GM21737 (cell line): ENCODE data around the gene CR2.
A peak's percentile ranks its signal among the peaks of the same experiment; 100 is the strongest.
"Not testable (repeated sequence)": the region's sequence is repeated elsewhere in the genome, so short reads cannot be mapped to it uniquely, and the experiment has no call there.

Source experiments
- ATAC-seq: cut with Tn5 transposase; IDR thresholded peaks from one replicate; pipeline ENCODE4 v1.9.1; 2021; ENCODE audit warnings: mild to moderate bottlenecking, moderate library complexity; ENCODE audit not compliant: unreplicated experiment

CR2 gene

DNA sequence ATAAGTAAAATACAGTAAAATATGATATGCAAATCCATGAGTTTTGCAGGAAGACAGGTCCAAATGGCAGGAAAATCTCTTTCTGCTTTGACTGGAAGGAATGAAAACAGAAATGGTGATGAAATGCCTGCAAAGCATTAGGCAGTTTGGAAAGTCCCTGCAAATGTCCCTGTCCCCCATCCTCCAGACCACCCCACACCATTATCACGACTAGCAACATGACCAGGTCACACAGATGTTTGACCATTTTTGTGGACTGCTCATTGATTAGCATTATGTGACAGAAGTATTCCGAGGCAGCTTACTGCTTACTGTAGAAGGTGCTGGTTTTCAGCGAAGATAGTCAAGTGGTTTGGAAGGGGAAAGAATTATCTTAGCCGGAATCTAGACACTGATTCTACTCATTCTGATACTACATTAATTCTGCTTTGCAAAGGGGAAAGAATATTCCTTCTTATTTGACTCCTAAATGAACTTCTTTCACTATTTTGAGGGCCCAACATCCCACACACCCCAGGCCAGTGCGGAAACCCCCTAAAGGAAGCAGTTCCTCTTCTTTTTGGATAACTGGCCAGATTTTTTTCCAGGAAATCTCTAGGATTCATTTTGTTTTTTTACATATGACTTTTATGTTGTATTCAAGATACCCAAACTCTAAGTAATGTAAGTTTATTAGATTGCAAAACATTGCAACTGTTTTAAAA, 9.5 kb upstream of the CR2 start:
- no peak for ATAC-seq

DNA sequence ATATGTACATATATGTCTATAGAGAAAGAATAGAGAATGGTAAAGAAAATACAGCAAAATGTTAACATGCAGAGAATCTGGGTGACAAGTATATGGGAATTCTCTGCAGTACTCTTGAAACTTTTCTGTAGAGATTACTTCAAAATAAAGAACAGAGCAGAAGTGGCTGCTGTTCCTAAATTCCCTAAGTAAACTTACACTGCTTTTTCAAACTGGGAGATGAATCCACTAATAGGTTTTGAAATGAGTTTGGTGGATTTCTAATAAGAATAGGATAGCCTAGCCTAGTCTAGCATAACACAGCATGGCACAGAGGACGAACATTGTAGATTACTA, 450 bp upstream of the CR2 start:
- ATAC-seq = no peak

DNA sequence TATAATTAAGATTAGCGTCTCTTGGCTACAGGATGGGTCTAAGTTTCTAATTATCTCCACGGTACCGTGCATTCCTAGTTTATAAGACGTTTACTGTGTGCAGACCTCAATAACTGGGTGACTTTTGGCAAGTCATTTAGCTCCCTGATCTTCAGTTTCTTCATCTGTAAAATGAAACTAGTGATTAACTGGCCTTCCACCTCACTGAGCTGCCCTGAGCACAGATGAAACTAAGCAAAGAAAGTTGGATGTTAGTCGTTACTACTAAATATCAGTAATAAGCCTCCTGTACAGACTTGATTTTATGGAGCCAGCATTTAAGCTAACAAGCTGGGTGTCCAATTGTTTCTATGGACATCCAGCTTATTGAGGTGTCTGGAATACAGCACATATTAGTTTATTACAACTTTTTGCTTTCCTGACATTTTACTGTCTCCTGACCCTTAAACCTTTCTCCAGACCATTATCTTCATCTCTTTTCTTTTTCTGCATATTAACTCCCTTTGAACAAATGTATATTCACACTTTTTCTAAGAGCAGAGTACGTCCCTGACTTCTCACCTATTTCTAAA, 1.1 kb downstream of the CR2 start:
- ATAC-seq = no peak

DNA sequence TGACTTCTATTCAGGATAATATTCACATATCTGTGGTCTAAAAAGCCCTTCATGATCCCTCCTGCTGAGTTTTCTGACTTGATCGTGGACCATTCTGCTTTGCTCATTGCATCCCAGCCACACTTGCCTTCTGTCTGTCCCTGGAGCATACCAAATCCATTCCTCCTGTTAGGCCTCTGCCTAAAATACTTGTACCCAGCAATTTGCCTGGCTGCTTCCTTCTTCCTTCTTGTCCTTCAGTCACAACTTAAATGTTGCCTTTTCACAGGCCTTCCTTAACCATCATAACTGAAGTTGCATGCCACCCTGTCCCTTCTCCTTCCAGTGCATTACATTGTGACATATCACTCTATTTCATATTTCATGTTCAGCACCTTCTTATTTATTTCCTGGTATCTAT, 4.3 kb downstream of the CR2 start:
- ATAC-seq = no peak

DNA sequence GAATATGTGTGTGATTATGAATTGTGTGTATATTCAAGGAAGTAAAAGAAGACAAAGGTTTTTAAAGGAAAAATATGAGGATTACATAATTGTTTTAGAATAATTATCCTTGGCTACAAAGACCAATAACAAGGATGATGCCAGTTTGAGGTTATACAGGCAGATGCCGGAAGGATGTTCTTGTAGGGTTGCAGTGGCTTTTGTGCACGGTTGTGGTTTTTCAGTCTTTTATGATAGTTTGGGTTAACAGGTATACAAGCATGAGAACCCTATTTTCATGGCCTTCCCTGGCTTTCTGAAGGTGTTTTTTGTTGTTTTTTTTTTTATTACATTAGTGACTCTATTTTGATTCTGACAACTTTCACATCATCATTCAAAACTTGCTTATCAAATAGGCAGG, 4.9 kb downstream of the CR2 start:
- no peak for ATAC-seq

DNA sequence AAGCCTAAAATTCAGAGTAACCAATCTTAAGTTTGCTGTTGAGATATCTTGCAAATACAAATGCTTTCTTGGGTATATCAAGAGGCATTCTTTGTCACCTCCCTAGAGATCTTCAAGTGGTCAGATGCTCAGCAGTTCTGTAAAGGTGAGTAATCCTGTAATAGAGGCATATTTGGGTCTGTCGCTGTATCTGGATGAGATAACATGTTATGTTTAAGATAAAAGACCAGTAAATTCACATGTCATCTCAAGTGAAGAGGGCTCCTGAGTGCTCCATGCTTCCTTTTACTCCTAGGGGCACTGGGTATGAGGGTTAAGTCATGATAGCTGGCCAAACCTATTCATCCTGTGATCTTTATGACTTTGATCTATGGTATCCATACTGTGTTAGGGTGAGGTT, 7.5 kb downstream of the CR2 start:
- ATAC-seq = no peak

DNA sequence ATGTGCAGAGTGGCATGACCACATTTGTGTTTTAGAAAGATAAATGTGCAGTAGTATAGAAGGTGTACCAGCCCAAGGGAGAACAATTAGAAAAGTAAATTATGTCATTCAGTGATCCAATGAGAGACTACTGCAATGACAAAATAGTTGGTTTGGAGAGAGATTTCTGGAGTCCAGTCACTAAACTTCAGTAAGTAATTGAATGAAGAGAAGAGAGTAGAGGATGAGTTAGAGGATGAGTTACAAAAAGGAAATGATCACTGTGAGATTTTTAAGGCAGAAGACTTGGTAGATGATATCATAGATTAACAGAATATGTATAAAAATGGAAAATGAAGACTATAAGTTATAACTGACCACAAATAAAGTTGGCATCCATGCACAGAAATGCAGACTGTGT, 8.4 kb downstream of the CR2 start:
- no peak for ATAC-seq

DNA sequence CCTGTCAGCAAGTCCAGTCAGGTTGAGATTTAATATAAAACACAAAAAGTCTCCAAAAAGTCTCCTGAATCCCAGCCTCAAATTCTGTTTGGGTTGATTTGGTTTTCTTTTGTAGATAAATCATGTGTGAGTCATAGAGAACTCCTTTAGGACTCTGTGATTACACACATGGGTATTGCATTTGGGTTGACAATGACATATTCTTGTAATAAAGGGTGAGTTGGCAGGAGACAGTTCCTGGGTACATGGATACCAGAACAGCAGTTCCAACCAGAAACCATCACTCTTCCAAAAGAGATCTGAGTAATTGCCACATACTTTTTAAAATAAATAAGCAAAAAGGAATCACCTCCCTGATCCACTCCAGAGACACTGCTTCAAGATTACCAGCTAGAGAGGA, 8.9 kb downstream of the CR2 start:
- no peak for ATAC-seq

DNA sequence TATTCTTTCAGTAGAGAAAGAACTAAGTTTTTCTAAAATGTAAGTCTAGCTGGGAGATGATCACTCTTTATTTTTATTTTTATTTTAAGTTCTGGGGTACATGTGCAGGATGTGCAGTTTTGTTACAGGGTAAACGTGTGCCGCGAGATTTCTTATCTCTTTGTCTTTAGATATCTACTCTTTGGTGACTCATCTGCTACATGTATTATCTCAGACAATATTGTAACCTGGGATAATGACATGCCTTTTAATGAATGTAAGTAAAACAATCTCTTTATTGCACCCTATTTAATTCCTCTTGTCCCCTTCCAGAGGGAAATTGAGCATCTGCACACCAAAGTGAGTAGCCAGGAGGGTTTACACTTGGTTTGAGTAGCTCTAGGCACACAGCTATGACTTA, 9.4 kb downstream of the CR2 start:
- no peak for ATAC-seq

DNA sequence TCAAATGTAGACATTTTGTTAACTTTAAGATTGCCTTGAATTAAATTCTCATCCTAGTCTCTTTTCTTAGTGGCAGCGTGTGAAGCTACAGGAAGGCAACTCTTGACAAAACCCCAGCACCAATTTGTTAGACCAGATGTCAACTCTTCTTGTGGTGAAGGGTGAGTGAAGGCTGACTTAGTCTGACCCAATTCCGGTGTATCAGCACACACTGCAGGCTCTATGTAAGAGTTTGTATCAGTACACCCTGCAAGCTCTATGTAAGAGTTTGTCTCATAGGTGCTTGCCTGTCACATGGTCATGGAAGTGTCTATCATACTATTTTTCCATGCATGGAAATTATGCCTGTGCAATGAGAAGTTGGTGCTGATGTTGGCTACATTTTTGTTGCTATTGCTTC, 16.8 kb downstream of the CR2 start:
- ATAC-seq = no peak

DNA sequence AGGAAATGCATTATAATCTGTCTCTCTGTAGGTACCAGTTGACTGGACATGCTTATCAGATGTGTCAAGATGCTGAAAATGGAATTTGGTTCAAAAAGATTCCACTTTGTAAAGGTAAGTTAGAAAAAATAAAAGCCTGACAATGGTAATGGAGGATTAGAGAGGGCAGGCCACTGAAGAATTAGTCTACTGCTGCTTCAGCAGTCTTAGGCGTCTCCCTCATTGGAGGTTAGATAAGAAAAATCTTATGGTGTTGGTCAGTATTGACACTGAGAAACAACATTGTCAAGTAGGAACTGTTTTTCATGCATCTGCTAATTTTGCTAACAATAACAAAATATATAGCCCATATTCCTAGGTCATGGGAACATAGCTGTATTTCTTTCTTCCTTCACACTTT, 20.1 kb downstream of the CR2 start:
- ATAC-seq = no peak

DNA sequence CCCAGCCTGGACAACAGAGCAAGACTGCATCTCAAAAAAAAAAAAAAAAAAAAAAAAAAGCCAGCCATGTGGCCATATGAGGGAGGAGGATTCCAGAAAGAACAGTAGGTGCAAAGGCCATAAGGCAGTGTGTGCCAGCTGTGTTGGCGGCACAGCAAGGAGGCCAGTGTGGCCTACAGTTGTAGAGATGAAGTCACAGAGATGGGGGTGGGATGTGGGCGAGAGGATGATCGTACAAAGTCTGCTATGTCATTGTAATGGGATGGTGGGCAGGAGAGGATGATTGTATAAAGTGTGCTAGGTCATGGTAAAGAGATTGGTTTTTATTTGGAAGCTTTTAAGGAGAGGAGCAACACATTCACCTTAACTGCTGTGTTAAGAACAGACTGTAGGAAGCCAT, 32.1 kb downstream of the CR2 start:
- no peak for ATAC-seq

DNA sequence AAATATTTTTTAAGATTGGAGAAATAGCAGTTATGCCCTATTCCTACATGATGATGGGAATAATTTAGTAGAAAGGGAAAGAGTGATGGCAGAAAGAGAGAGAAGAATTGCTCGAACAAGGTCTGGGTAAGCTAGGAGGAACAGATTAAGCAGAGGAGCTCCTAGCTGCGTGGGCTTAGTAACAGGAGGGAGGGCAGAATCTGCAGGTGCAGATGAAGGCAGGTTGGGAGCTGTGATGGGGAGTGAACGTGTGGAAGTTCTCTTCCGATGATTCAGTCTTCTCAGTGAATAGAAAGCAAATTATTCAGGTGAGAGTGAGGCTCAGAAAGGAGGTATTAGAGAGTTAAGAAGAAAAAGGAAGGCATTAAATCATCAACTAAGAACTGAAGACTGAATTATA, 33.5 kb downstream of the CR2 start:
- no peak for ATAC-seq

DNA sequence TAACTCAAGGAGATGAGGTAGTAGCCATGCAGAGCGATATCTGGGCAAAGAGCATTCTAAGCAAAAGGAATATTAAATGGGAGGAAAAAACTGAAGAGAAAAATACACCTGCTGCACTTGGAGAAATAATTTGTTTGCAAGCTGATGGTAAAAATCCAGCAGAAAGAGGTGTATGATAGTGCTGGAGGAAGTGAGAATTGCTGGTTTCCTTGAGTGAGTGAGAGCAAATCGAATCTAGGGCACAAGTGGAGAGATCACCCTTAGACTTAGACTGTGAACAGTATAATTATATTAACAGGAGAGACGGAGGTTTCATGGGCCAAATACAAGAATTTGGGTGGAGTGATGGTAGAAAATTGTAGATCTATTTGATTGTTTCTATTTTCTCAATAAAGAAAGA, 39.1 kb downstream of the CR2 start:
- ATAC-seq = no peak

DNA sequence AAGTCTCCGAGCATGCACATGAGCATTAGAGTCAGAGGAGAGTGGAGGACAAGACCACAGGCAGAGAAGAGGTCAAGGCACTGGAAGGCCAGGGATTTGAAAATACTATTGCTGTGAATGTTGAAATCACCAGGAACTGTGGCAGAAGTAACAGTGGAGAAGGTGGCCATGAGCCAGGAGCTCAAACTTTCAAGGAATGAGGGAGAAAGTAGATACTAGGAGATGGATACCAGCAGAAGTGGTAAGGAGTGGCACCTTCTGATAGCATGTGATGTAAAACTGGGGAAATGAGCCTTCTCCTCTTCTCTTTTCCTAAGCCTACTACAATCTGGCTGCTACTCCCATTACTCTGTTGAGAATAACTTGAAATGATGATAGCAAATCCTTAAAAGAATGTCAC, 40.0 kb downstream of the CR2 start:
- ATAC-seq = no peak

DNA sequence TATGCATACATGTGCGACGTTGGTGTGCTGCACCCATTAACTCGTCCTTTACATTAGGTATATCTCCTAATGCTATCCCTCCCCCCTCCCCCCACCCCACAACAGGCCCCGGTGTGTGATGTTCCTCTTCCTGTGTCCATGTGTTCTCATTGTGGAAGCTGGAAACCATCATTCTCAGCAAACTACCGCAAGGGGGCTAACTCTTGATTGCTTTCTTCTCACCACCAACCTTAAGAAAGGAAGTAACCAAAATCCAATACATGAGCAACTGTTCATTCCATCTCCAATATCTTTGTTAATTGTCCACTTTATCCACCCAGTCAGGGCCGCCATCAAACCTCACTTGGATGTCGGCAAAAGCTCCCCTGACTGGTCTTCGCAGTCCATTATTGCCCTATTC, 41.2 kb downstream of the CR2 start:
- ATAC-seq = not testable (repeated sequence)

DNA sequence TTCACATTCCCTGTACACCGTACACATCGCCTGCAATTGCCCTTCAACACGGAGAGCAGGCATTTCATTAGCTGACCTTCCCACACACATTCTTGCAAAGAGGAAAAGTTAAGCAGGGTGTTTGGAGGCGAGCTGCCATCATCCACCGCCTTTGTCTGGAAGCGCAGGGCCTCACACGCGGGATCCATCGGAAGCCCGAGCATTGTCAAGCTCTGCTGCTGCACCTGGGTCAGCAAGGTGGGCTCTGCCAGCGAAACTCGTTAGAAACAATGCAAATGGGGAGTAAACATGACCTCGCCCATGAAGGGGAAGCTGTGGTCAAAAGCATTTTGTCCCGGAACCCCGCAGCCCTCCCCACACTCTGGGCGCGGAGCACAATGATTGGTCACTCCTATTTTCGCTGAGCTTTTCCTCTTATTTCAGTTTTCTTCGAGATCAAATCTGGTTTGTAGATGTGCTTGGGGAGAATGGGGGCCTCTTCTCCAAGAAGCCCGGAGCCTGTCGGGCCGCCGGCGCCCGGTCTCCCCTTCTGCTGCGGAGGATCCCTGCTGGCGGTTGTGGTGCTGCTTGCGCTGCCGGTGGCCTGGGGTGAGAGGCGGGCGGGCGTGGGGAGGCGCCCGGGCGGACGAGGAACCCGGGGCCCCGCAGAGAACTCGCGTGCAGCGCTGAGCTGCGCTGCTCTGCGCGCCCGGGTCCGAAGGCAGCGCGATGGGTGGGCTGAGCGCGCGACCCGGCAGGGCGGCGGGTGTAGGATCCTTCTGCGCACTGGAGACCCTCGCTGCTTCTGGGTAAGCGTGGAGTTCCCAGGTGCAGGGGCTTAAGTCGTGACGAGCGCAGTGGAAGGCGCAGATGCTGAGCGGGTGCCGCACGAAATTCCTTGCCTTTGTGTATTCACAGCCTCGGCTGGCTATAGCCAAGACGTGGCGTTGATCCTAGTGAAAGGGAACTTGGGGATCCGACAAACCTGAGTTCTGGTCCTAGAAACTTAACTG, 42.0 kb downstream of the CR2 start, which contains the start of gene CR1:
Gene CR1, plus strand, starts transcription at position 357 of the 992 bp plus-strand sequence. Its CDS starts 111 bp downstream, at position 468.
- peak; percentile 43 for ATAC-seq

DNA sequence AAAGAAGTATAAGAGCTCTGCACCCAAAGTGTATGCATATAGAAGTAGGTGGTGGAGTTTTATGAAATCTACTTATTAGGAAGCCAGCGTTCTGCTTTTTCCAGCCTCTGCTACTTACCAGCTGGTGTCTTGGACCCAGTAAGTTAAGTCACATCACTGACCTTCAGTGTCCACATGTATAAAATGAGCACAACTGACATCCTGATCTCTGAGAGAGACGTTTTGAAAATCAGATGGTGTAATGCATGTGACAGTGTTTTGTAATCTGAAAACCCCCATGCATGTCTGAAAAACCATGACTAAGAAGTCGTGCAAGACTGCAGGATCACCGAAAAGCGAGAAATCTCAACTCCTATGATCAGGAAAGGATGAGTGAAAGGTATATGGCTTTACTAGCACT, 43.8 kb downstream of the CR2 start:
- ATAC-seq = no peak

DNA sequence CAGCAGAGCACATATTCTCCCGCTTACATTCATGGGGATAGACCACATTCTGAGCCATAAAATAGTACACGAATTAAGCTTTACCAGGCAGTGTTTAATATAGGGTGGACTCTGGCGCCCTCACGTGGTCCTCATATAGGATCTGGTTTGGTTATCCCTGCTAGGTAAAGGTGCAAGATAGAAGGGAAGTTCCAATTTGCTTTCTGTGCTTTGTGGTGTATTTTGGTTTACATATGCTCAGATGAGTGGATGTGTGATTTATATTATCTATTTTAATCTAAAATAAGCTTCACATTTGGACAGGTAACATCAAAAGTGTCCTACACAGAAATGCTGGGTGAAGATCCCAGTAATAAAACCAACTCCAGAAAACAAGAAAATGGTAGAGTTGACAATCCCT, 45.4 kb downstream of the CR2 start:
- no peak for ATAC-seq

DNA sequence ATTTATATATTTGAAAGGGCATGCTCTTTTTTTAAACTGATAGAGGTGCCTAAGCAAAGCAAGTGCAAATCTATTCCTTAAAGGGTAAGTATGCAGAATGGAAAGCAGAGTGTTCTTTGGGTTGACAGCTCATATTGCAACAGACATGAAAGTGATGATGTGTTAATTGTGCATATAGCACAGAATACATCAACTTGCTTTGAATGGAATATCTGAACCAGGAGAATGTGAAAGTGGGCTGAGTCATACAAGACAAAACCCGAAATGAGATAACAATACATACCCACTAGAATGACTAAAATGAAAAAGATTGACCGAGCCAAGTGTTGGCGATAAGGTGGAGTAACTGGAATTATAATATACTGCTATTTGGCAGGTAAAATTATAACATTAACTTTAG, 46.2 kb downstream of the CR2 start:
- ATAC-seq = no peak

DNA sequence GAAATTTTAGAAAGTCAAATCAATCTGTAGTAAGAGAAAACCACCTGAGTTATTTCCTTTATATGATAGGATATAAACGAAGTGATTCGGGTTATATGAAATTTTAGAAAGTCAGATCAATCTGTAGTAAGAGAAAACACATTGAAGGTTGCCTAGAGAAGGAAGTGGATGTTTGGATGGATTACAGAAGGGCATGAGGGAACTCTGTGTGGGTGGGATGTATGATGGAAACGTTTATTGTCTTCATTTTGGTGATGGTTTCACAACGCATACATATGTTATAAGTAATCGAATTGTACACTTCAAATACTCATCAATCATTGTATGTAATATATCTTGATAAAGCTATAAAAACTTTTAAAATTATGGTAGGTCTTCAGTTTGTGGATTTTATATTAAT, 46.9 kb downstream of the CR2 start:
- ATAC-seq = no peak

DNA sequence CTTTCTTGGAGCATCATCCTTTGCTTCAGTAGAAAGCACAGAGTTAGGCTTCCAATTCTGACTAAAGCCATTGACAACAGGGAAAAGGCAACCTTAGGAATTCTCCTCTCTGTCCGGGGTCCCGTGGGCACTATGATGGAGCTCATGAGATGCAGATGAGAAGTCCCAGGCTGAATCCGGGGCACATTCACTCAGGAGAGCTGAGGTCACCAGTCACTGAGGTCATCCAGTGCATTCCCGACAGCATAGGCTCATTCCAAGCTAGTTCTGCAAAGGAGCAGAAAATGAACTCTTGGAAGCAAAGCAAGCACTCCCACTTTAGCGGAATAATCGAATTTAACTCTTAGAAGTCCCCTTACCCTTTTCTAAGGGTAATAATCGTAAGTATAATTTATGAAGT, 48.6 kb downstream of the CR2 start:
- no peak for ATAC-seq
